H1 (cell line): ENCODE results near the gene GDPD4. TPM values are rescaled to one million over a fixed set of nuclear protein-coding genes. Genes with fewer than 3 reads are reported as not detected.

ENCODE experiments used
- CTCF ChIA-PET: fragments of 300-600 bp; sonication (Branson Sonifier 250); formaldehyde crosslinking; loops from one replicate; lab custom pipeline; 2021; ENCODE audit not compliant: partially characterized antibody; lab: Charles Lee
- POLR2A ChIA-PET: fragments of 300-600 bp; sonication (Branson Sonifier 250); formaldehyde crosslinking; loops from one replicate; lab custom pipeline; 2021; ENCODE audit warnings: inconsistent platforms; ENCODE audit not compliant: partially characterized antibody; lab: Charles Lee
- DNase-seq, 2 experiments: peaks; one replicate each; pipeline versions ENCODE4 v3.0.0 to v3.0.0-alpha.2; 2010 to 2022; ENCODE audit warnings: low spot score in 2 of 2, low read depth in 1 of 2, mixed read lengths in 1 of 2
- FAIRE-seq: peaks from 2 replicates; lab custom pipeline; 2011; peaks lifted over from hg19 to GRCh38; lab: Jason Lieb, UNC
- H2AFZ ChIP-seq: 2 replicates; pipeline ENCODE4 v1.8.1; 2012; ENCODE audit warnings: low read length, inconsistent platforms
- H2AK5ac ChIP-seq: 2 replicates; pipeline ENCODE4 v1.6.1; 2013; ENCODE audit warnings: low read depth, low read length
- H2BK120ac ChIP-seq: replicated peaks from 2 replicates; pipeline ENCODE3; 2013; ENCODE audit warnings: low read depth, low read length, inconsistent platforms
- H2BK12ac ChIP-seq: 2 replicates; pipeline ENCODE4 v1.6.1; 2013; ENCODE audit warnings: low read depth, low read length
- H2BK15ac ChIP-seq: 2 replicates; pipeline ENCODE4 v1.6.1; 2013; ENCODE audit warnings: low read length
- H2BK20ac ChIP-seq: 2 replicates; pipeline ENCODE4 v1.6.1; 2013; ENCODE audit warnings: low read length
- H2BK5ac ChIP-seq: 2 replicates; pipeline ENCODE4 v1.6.1; 2013; ENCODE audit warnings: low read depth, low read length
- H3K14ac ChIP-seq: 2 replicates; pipeline ENCODE4 v1.6.1; 2013; ENCODE audit warnings: inconsistent platforms; ENCODE audit not compliant: insufficient read length
- H3K18ac ChIP-seq: 2 replicates; pipeline ENCODE4 v1.6.1; 2013; ENCODE audit warnings: low read length; ENCODE audit errors: extremely low read depth
- H3K23ac ChIP-seq: 2 replicates; pipeline ENCODE4 v1.6.1; 2013; ENCODE audit warnings: inconsistent platforms; ENCODE audit not compliant: insufficient read length
- H3K23me2 ChIP-seq: 2 replicates; pipeline ENCODE4 v1.6.1; 2013; ENCODE audit warnings: low read depth, low read length
- H3K27ac ChIP-seq: 2 replicates; pipeline ENCODE4 v1.6.1; 2011; ENCODE audit warnings: low read depth, low read length, inconsistent platforms
- H3K27me3 ChIP-seq, 4 experiments: replicated peaks in 1 of 4; 1 replicate in 1 of 4; 2 replicates in 3 of 4; pipeline versions ENCODE4 v1.6.1 to v1.8.1; 2011 to 2013; ENCODE audit warnings: low read length in 3 of 4, mild to moderate bottlenecking in 3 of 4, inconsistent platforms in 2 of 4, mixed read lengths in 2 of 4, moderate library complexity in 1 of 4; ENCODE audit not compliant: control insufficient read depth in 3 of 4, insufficient read depth in 3 of 4; ENCODE audit errors: extremely low read depth in 1 of 4
- H3K36me3 ChIP-seq, 4 experiments: 2 replicates each; pipeline versions ENCODE4 v1.6.1 to v1.8.1; 2011 to 2013; ENCODE audit warnings: mild to moderate bottlenecking in 4 of 4, low read length in 3 of 4, moderate library complexity in 2 of 4, control low read depth in 1 of 4, inconsistent platforms in 1 of 4; ENCODE audit not compliant: insufficient read depth in 4 of 4, control insufficient read depth in 2 of 4
- H3K4ac ChIP-seq: replicated peaks from 2 replicates; pipeline ENCODE3; 2013; ENCODE audit warnings: low read length, low read depth, mixed read lengths, inconsistent platforms; ENCODE audit not compliant: insufficient read length
- H3K4me1 ChIP-seq, 4 experiments: replicated peaks in 1 of 4; 1 replicate in 1 of 4; 2 replicates in 3 of 4; pipeline versions ENCODE4 v1.6.1 to v1.8.1; 2011 to 2013; ENCODE audit warnings: low read length in 3 of 4, inconsistent platforms in 2 of 4, mixed read lengths in 1 of 4; ENCODE audit not compliant: insufficient read depth in 4 of 4, control insufficient read depth in 3 of 4
- H3K4me2 ChIP-seq, 2 experiments: 2 replicates each; pipeline versions ENCODE4 v1.6.1 to v1.8.1; 2011 to 2013; ENCODE audit warnings: low read depth in 2 of 2, low read length in 2 of 2, control low read depth in 1 of 2, inconsistent platforms in 1 of 2, mild to moderate bottlenecking in 1 of 2; ENCODE audit not compliant: insufficient read depth in 1 of 2
- H3K4me3 ChIP-seq, 4 experiments: fragments of 200-600, 300-600 bp in 1 of 4; sonication (generic), shearing (Covaris generic), sonication (Bioruptor Twin) in 1 of 4; 2 replicates each; pipeline versions ENCODE4 v1.5.1 to v1.8.1; 2011 to 2016; ENCODE audit warnings: low read length in 4 of 4, low read depth in 3 of 4, control low read depth in 2 of 4, inconsistent platforms in 2 of 4, mild to moderate bottlenecking in 2 of 4, mixed read lengths in 1 of 4, moderate library complexity in 1 of 4; ENCODE audit not compliant: insufficient read depth in 2 of 4; ENCODE audit errors: extremely low read depth in 1 of 4
- H3K56ac ChIP-seq: replicated peaks from 2 replicates; pipeline ENCODE3; 2013; ENCODE audit warnings: low read depth, mild to moderate bottlenecking, mixed read lengths, low read length, inconsistent platforms; ENCODE audit not compliant: insufficient read length
- H3K79me1 ChIP-seq: 2 replicates; pipeline ENCODE4 v1.6.1; 2013; ENCODE audit warnings: low read depth, low read length, control low read depth
- H3K79me2 ChIP-seq, 2 experiments: 2 replicates each; pipeline versions ENCODE4 v1.6.1 to v1.8.1; 2012 to 2013; ENCODE audit warnings: low read length in 2 of 2, mild to moderate bottlenecking in 2 of 2, inconsistent platforms in 1 of 2; ENCODE audit not compliant: insufficient read depth in 2 of 2, control insufficient read depth in 1 of 2
- H3K9ac ChIP-seq, 4 experiments: replicated peaks in 1 of 4; 1 replicate in 1 of 4; 2 replicates in 3 of 4; pipeline versions ENCODE4 v1.6.1 to v1.8.1; 2011 to 2013; ENCODE audit warnings: low read depth in 3 of 4, low read length in 3 of 4, control low read depth in 2 of 4, mild to moderate bottlenecking in 2 of 4, moderate library complexity in 2 of 4, inconsistent platforms in 1 of 4; ENCODE audit errors: extremely low read depth in 1 of 4
- H3K9me3 ChIP-seq, 2 experiments: 2 replicates each; pipeline versions ENCODE4 v1.6.1 to v1.8.1; 2012 to 2013; ENCODE audit warnings: mild to moderate bottlenecking in 2 of 2, moderate library complexity in 2 of 2, control low read depth in 1 of 2, inconsistent platforms in 1 of 2, low read depth in 1 of 2, low read length in 1 of 2, mixed read lengths in 1 of 2; ENCODE audit not compliant: insufficient read depth in 2 of 2
- H4K20me1 ChIP-seq, 2 experiments: replicated peaks in 1 of 2; 2 replicates each; pipeline versions ENCODE3 to v1.8.1; 2011 to 2013; ENCODE audit warnings: inconsistent platforms in 2 of 2, low read length in 2 of 2, mild to moderate bottlenecking in 1 of 2; ENCODE audit not compliant: insufficient read depth in 2 of 2, control insufficient read depth in 1 of 2
- H4K5ac ChIP-seq: 2 replicates; pipeline ENCODE4 v1.6.1; 2013; ENCODE audit warnings: low read length, low read depth, mixed read lengths, inconsistent platforms; ENCODE audit not compliant: insufficient read length
- H4K8ac ChIP-seq: 2 replicates; pipeline ENCODE4 v1.8.0; 2013; ENCODE audit warnings: mild to moderate bottlenecking, moderate library complexity, low read length, inconsistent platforms; ENCODE audit not compliant: insufficient read depth; ENCODE audit errors: extremely low read depth
- H4K91ac ChIP-seq: replicated peaks from 2 replicates; pipeline ENCODE3; 2013; ENCODE audit warnings: low read length, mixed read lengths, inconsistent platforms; ENCODE audit not compliant: insufficient read length
- BCL11A ChIP-seq, 2 experiments: IDR thresholded peaks; one replicate each; pipeline ENCODE4 v1.6.1; 2011; ENCODE audit warnings: low read depth in 2 of 2, low read length in 2 of 2, mild to moderate bottlenecking in 2 of 2
- CBX8 ChIP-seq: fragments of 300-800, 300-1000 bp; sonication (generic); IDR thresholded peaks from 2 replicates; pipeline ENCODE4 v1.7.1; 2016; ENCODE audit warnings: low read depth, low read length, borderline replicate concordance
- KDM5A ChIP-seq: fragments of 200-600 bp; IDR thresholded peaks from 2 replicates; pipeline ENCODE4 v1.7.1; 2012; ENCODE audit warnings: mild to moderate bottlenecking, low read length, inconsistent platforms, mixed read lengths
- POU5F1 ChIP-seq: IDR thresholded peaks from 2 replicates; pipeline ENCODE4 v1.6.1; 2011; ENCODE audit warnings: low read depth, mild to moderate bottlenecking, low read length, moderate library complexity
- SP1 ChIP-seq: IDR thresholded peaks from 2 replicates; pipeline ENCODE4 v1.6.1; 2011; ENCODE audit warnings: low read depth, low read length
- TAF7 ChIP-seq: optimal IDR thresholded peaks from 2 replicates; pipeline ENCODE3; 2011; ENCODE audit warnings: low read depth, mild to moderate bottlenecking, inconsistent platforms, low read length, moderate library complexity, borderline replicate concordance
- TEAD4 ChIP-seq: IDR thresholded peaks from 2 replicates; pipeline ENCODE4 v1.6.1; 2012; ENCODE audit warnings: low read depth, low read length, inconsistent platforms, mixed read lengths
- WGBS, 2 experiments: shearing (Covaris generic) in 1 of 2; methylation state at CpG; one replicate each; pipeline versions ENCODE4 v1.1.6 to v1.1.7; 2013 to 2015; ENCODE audit warnings: low lambda C conversion rate in 2 of 2, mixed read lengths in 2 of 2, inconsistent platforms in 1 of 2, low coverage in 1 of 2, missing lambda C conversion rate in 1 of 2; ENCODE audit not compliant: insufficient replicate concordance in 2 of 2, insufficient coverage in 1 of 2, insufficient read length in 1 of 2; ENCODE audit errors: extremely low coverage in 1 of 2, missing lambda C conversion rate in 1 of 2; 5-methylcytosine and 5-hydroxymethylcytosine counted together
- polyA plus RNA-seq, 7 experiments: library from polyadenylated mRNA; depleted of rRNA in 3 of 7; stranded (reverse) in 5 of 7; unstranded in 2 of 7; fragments of >200 nt in 5 of 7; fragments of 200-250 nt in 2 of 7; gene quantifications; 1 replicate in 5 of 7; 2 replicates in 1 of 7; 4 replicates in 1 of 7; pipeline versions ENCODE4 v1.2.1 to v1.2.3, GENCODE V29; 2011 to 2013; ENCODE audit warnings: missing spikeins in 2 of 7, mixed read lengths in 2 of 7
- total RNA-seq: library from RNA; stranded (reverse); fragmentation: NEBNext Ultra II Directional; extraction: Animal tissue kit (Norgen Biotek cat#: 25700); gene quantifications from 2 replicates; pipeline ENCODE4 v1.2.1, GENCODE V29; 2021

GDPD4 gene
- total and polyA plus RNA-seq, 2 of the 8 experiments (the other 6 are each of a cell fraction or from before 2014, with no cell fraction given), result not detected

DNA sequence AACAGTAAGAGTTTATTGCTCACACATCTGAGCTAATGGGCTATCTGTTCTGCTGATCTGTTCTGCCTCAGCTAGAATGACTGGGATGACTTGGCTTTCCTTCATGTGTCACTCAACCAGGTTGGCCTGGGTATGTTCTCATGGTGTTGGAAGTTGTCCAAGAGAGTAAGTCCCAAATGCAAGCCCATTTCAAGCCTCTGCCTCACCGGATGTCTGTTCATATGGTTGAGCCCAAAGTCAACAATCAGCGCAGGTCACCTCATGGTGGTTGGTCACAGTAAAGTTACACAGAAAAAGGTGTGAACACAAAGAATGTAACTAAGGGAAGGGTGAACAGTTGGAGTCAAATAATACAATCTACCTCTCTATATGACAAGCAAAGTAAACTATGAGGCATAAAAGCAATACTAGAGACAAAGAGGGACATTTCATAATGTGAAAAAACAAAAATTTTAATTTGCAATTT, 1.9 kb downstream of the GDPD4 start:
- H3K79me2 ChIP-seq, result no peaks in the 10 kb centered on the region
- FAIRE-seq, result no peak
- no peak overlapping the region for H4K5ac ChIP-seq
- no peak overlapping the region for H2BK120ac ChIP-seq
- no peak overlapping the region for H3K9ac ChIP-seq
- H3K14ac ChIP-seq, result no peak overlapping the region
- H3K4me1 ChIP-seq, result no peaks in the 10 kb centered on the region
- no peak overlapping the region for H2BK20ac ChIP-seq
- no peaks in the 10 kb centered on the region for H3K9me3 ChIP-seq
- H3K18ac ChIP-seq, result no peak overlapping the region
- no peaks in the 10 kb centered on the region for H3K23me2 ChIP-seq
- no peak overlapping the region for H2BK15ac ChIP-seq
- H3K4ac ChIP-seq, result no peak overlapping the region
- H3K36me3 ChIP-seq, result no peaks in the 10 kb centered on the region
- no peak overlapping the region for H3K4me2 ChIP-seq
- no peaks in the 10 kb centered on the region for H3K27me3 ChIP-seq
- no peak overlapping the region for H3K23ac ChIP-seq
- H2AFZ ChIP-seq, result no peak overlapping the region
- WGBS, 2 experiments, result 97% methylated on average over 2 of the region's 2 CpGs; no CpG with 5 or more reads in 1 of the 2 experiments
- ChIA-PET CTCF (interaction anchor here (0.7 kb wide), 1 partner anchor 101 kb away, joined by 3 read pairs; no protein-coding TSS in a partner anchor), POLR2A (interaction anchor here (1.1 kb wide), 1 partner anchor 25 kb away, joined by 3 read pairs; no protein-coding TSS in a partner anchor)
- H3K27ac ChIP-seq, result no peak overlapping the region
- no peaks in the 10 kb centered on the region for H3K79me1 ChIP-seq
- no peaks in the 10 kb centered on the region for H4K20me1 ChIP-seq
- H4K91ac ChIP-seq, result no peak overlapping the region
- TF ChIP-seq SP1 (no peak), POU5F1 (no peak), BCL11A (IDR thresholded peaks at IDR 0.05; ENCODE audit: low read depth in 2 of 2, low read length in 2 of 2) (no peak), TAF7 (no peak), CBX8 (no peak), TEAD4 (no peak), KDM5A (no peak)
- no peak overlapping the region for H3K4me3 ChIP-seq
- no peak overlapping the region for H2AK5ac ChIP-seq
- DNase-seq, result no peak
- no peak overlapping the region for H3K56ac ChIP-seq
- no peak overlapping the region for H4K8ac ChIP-seq
- H2BK12ac ChIP-seq, result peak overlapping the region; percentile 12; the same call in 1 of the 2 replicates
- no peak overlapping the region for H2BK5ac ChIP-seq
